HepG2 (cell line): Measurements from ENCODE around the gene FGD2.

ENCODE experiments used
- BRCA1 ChIP-seq: sonication (generic); formaldehyde crosslinking; IDR thresholded peaks from 2 replicates; pipeline ENCODE4 v1.4.0; 2020; ENCODE audit warnings: missing genetic modification reagents
- EP300 ChIP-seq, 3 experiments: sonication (generic) in 1 of 3; formaldehyde crosslinking in 1 of 3; IDR thresholded peaks; 2 replicates each; pipeline versions ENCODE4 v1.5.1 to v1.6.1; 2011 to 2020; ENCODE audit warnings: low read depth in 2 of 3, low read length in 2 of 3, borderline replicate concordance in 1 of 3, improper control_type of control experiment in 1 of 3, mild to moderate bottlenecking in 1 of 3, missing genetic modification reagents in 1 of 3, moderate library complexity in 1 of 3
- FOSL1 ChIP-seq: sonication (generic); formaldehyde crosslinking; IDR thresholded peaks from 2 replicates; pipeline ENCODE4 v1.9.0; 2021; ENCODE audit warnings: missing genetic modification reagents, borderline replicate concordance
- HDAC2 ChIP-seq: sonication (generic); formaldehyde crosslinking; IDR thresholded peaks from 2 replicates; pipeline ENCODE4 v1.4.0; 2020; ENCODE audit warnings: missing genetic modification reagents
- NFE2L1 ChIP-seq: sonication (generic); formaldehyde crosslinking; IDR thresholded peaks from 2 replicates; pipeline ENCODE4 v1.4.0; 2020; ENCODE audit warnings: missing genetic modification reagents, mild to moderate bottlenecking, borderline replicate concordance
- SP140L ChIP-seq: sonication (generic); formaldehyde crosslinking; IDR thresholded peaks from 2 replicates; pipeline ENCODE4 v1.4.0; 2020; ENCODE audit warnings: missing genetic modification reagents, borderline replicate concordance
- TCF7 ChIP-seq: sonication (generic); IDR thresholded peaks from 2 replicates; pipeline ENCODE4 v1.6.1; 2016; ENCODE audit warnings: antibody characterized with exemption, low read depth
- TF ChIP-seq, protein P1 (sequence below): sonication (generic); formaldehyde crosslinking; IDR thresholded peaks from 2 replicates; pipeline ENCODE4 v1.5.0; 2020; ENCODE audit warnings: mild to moderate bottlenecking, missing genetic modification reagents, moderate library complexity
- TF ChIP-seq, protein P2 (sequence below): sonication (generic); formaldehyde crosslinking; IDR thresholded peaks from 2 replicates; pipeline ENCODE4 v1.4.0; 2020; ENCODE audit warnings: low read depth, mild to moderate bottlenecking, missing genetic modification reagents

DNA sequence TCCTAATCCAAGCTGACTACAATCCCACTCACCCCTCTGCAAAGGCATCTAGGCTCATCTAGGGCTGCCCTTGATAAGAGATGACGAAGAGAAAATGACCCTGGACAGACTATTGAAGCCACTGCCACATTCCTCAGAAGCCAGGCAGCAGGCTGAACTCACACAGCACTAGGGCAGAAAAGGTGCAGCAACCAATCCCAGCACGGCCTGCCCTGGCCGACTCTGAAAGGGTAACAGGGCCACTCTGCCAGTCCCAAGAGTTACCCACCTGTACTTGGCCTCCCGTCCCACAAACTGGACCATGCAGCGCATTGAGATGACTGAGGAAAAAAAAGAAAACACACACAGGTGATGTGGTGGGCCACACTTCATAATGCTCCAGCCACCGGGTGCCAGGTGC is 28.5 kb upstream of the FGD2 start:
- TF ChIP-seq SP140L (CRISPR knock-in tag) (no peak), HDAC2 (no peak), BRCA1 (CRISPR knock-in tag) (no peak), EP300 (IDR thresholded peaks at IDR 0.05; ENCODE audit: low read depth in 2 of 2, low read length in 2 of 2) (no peak), EP300 (CRISPR knock-in tag; IDR thresholded peaks at IDR 0.05; ENCODE audit: borderline replicate concordance) (no peak), TCF7 (no peak), FOSL1 (no peak), NFE2L1 (CRISPR knock-in tag) (no peak)
- TF ChIP-seq, protein P1, sequence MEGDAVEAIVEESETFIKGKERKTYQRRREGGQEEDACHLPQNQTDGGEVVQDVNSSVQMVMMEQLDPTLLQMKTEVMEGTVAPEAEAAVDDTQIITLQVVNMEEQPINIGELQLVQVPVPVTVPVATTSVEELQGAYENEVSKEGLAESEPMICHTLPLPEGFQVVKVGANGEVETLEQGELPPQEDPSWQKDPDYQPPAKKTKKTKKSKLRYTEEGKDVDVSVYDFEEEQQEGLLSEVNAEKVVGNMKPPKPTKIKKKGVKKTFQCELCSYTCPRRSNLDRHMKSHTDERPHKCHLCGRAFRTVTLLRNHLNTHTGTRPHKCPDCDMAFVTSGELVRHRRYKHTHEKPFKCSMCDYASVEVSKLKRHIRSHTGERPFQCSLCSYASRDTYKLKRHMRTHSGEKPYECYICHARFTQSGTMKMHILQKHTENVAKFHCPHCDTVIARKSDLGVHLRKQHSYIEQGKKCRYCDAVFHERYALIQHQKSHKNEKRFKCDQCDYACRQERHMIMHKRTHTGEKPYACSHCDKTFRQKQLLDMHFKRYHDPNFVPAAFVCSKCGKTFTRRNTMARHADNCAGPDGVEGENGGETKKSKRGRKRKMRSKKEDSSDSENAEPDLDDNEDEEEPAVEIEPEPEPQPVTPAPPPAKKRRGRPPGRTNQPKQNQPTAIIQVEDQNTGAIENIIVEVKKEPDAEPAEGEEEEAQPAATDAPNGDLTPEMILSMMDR (CRISPR knock-in tag): no peak
- TF ChIP-seq, protein P2, sequence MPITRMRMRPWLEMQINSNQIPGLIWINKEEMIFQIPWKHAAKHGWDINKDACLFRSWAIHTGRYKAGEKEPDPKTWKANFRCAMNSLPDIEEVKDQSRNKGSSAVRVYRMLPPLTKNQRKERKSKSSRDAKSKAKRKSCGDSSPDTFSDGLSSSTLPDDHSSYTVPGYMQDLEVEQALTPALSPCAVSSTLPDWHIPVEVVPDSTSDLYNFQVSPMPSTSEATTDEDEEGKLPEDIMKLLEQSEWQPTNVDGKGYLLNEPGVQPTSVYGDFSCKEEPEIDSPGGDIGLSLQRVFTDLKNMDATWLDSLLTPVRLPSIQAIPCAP: no peak
